ENCODE results near the gene BCL11B. TPM values are rescaled to one million over a fixed set of nuclear protein-coding genes. Genes with fewer than 3 reads are reported as not detected.

BCL11B gene
- total RNA-seq, 6 experiments from 2014 or later = 0.06 to 0.14 (median 0.10) TPM; not detected in 2

- TF ChIP-seq CTCF (IDR thresholded peaks at IDR 0.05) = no peak
- Mint-ChIP-seq H3K9me3 (no peaks in the 10 kb centered on the region), H3K4me3 (no peak overlapping the region), H3K4me1 (ENCODE audit: low read depth) (no peaks in the 10 kb centered on the region; the same call in 1 of the 2 replicates), H3K27ac (no peak overlapping the region), H3K27me3 (ENCODE audit: insufficient read depth) (peaks cover 33% of the 10 kb centered on the region), H3K36me3 (ENCODE audit: low read depth) (no peaks in the 10 kb centered on the region)
- no peak for DNase-seq
Measured at GRCh38 chr14:99254328-99255009, 17.5 kb downstream of the BCL11B start.

DNA sequence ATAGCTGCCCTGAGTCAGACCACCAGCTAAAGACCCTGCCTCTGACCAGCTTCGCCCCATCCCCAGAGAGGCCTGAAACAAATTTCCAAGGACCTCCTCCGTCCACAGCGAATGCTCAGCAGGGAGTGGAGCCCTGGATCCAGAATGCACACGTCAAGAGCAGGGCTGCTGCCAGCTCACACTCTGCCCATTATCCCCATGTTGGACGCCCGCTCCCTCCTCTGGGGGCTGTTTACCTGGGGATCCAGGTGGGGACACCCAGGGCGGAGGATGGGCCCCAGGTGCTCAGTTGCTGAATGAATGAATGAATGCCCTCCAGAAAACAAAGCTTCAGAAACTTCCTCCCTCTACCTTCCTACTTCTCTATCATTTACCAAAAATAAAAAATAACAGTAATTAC, 18.1 kb downstream of the BCL11B start:
- TF ChIP-seq CTCF (IDR thresholded peaks at IDR 0.05) = no peak

GRCh38 chr14:99252940-99253868, 18.8 kb downstream of the BCL11B start:
- Mint-ChIP-seq H3K4me3 (no peak overlapping the region), H3K27me3 (ENCODE audit: insufficient read depth) (peaks cover 24% of the 10 kb centered on the region), H3K27ac (no peak overlapping the region), H3K36me3 (ENCODE audit: low read depth) (no peaks in the 10 kb centered on the region), H3K4me1 (ENCODE audit: low read depth) (no peaks in the 10 kb centered on the region), H3K9me3 (no peaks in the 10 kb centered on the region)
- no peak for DNase-seq
- no peak for TF ChIP-seq CTCF (IDR thresholded peaks at IDR 0.05)

More for the DNA sequence above, 18.1 kb downstream of the BCL11B start:
- Mint-ChIP-seq H3K27me3 (ENCODE audit: insufficient read depth) (peaks cover 27% of the 10 kb centered on the region), H3K4me1 (ENCODE audit: low read depth) (no peaks in the 10 kb centered on the region; the same call in 1 of the 2 replicates), H3K27ac (no peak overlapping the region), H3K36me3 (ENCODE audit: low read depth) (no peaks in the 10 kb centered on the region), H3K4me3 (no peak overlapping the region), H3K9me3 (no peaks in the 10 kb centered on the region)
- DNase-seq = no peak

- Mint-ChIP-seq H3K9me3 (no peaks in the 10 kb centered on the region), H3K27me3 (ENCODE audit: insufficient read depth) (peaks cover 26% of the 10 kb centered on the region), H3K4me1 (ENCODE audit: low read depth) (no peaks in the 10 kb centered on the region), H3K27ac (no peak overlapping the region), H3K4me3 (no peak overlapping the region), H3K36me3 (ENCODE audit: low read depth) (no peaks in the 10 kb centered on the region)
- no peak for DNase-seq
- no peak for TF ChIP-seq CTCF (IDR thresholded peaks at IDR 0.05)
Measured at GRCh38 chr14:99252443-99252939, 19.5 kb downstream of the BCL11B start.

DNA sequence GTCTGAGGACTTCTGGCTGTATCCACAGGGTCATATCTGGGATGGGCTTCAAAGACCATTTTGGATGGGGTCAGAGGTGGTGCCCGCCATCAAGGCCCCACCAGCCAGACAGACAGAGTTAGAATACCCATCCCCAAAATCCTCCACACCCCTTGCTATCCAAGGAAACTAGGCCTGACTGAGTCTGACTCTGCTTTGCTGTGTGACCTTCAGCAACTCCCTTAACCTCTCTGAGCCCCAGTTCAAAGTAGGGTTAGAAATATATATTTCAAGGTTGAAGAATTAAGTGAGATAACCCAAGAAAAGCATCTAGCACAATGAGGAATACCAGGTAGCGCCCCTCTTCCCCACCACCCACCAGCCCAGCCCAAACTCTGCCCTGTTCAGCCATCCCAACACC, 20.3 kb downstream of the BCL11B start:
- TF ChIP-seq CTCF (IDR thresholded peaks at IDR 0.05) = no peak
- no peak for DNase-seq
- no peak overlapping the region for H3K27ac Mint-ChIP-seq
- no peak overlapping the region for H3K4me3 Mint-ChIP-seq
- H3K27me3 Mint-ChIP-seq (ENCODE audit: insufficient read depth) = peaks cover 32% of the 10 kb centered on the region
- no peaks in the 10 kb centered on the region for H3K36me3 Mint-ChIP-seq (ENCODE audit: low read depth)
- H3K4me1 Mint-ChIP-seq (ENCODE audit: low read depth) = no peaks in the 10 kb centered on the region
- H3K9me3 Mint-ChIP-seq = no peaks in the 10 kb centered on the region

Data from HFFc6 (cell line).